Stimulated activated CD8-positive, alpha-beta memory T cell treated with anti-CD3 and anti-CD28 coated beads, Interleukin-2, amount 100 ng/mL, for 48 hours (primary cell): Measurements from ENCODE around the gene PCDHB9.
"Not testable (repeated sequence)": the region's sequence is repeated elsewhere in the genome, so short reads cannot be mapped to it uniquely, and the experiment has no call there.

Experiments
- DNase-seq, 2 donors: peaks; one replicate each; pipeline ENCODE4 v3.0.0-alpha.2; 2020; ENCODE audit warnings: low read depth in 2 of 2

PCDHB9 gene

DNA sequence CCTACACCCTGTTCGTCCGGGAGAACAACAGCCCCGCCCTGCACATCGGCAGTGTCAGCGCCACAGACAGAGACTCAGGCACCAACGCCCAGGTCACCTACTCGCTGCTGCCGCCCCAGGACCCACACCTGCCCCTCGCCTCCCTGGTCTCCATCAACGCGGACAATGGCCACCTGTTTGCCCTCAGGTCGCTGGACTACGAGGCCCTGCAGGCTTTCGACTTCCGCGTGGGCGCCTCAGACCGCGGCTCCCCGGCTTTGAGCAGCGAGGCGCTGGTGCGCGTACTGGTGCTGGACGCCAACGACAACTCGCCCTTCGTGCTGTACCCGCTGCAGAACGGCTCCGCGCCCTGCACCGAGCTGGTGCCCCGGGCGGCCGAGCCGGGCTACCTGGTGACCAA lies 1.7 kb downstream of the PCDHB9 start:
- not testable (repeated sequence) for DNase-seq

DNA sequence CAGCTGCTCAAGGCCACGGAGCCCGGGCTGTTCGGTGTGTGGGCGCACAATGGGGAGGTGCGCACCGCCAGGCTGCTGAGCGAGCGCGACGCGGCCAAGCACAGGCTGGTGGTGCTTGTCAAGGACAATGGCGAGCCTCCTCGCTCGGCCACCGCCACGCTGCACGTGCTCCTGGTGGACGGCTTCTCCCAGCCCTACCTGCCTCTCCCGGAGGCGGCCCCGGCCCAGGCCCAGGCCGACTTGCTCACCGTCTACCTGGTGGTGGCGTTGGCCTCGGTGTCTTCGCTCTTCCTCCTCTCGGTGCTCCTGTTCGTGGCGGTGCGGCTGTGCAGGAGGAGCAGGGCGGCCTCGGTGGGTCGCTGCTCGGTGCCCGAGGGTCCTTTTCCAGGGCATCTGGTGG lies 2.2 kb downstream of the PCDHB9 start:
- DNase-seq = not testable (repeated sequence)

DNA sequence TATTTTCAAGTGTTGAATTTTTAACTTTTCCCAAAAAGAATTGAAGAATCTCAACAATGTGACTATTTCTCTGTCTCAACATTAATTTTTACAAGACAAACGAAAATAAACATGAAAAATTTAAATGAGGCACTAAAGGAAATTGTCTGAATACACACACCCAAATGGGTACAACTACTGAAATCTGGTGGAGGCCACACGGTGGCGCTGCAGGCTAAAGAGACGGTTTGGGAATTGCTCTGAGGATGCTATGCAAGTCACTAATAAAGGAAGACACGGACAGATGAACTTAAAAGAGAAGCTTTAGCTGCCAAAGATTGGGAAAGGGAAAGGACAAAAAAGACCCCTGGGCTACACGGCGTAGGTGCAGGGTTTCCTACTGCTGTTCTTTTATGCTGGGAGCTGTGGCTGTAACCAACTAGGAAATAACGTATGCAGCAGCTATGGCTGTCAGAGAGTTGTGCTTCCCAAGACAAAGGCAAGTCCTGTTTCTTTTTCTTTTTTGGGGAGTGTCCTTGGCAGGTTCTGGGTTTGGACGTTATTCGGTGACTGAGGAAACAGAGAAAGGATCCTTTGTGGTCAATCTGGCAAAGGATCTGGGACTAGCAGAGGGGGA lies 5.3 kb downstream of the PCDHB9 start, which contains the start of gene PCDHB10:
Gene PCDHB10 (plus strand): TSS at position 244 of the 616 bp plus-strand sequence. CDS start 200 bp downstream, at position 444.
- no peak for DNase-seq

DNA sequence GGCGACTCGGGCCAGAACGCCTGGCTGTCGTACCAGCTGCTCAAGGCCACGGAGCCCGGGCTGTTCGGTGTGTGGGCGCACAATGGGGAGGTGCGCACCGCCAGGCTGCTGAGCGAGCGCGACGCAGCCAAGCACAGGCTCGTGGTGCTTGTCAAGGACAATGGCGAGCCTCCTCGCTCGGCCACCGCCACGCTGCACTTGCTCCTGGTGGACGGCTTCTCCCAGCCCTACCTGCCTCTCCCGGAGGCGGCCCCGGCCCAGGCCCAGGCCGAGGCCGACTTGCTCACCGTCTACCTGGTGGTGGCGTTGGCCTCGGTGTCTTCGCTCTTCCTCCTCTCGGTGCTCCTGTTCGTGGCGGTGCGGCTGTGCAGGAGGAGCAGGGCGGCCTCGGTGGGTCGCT lies 7.4 kb downstream of the PCDHB9 start:
- DNase-seq = not testable (repeated sequence)

DNA sequence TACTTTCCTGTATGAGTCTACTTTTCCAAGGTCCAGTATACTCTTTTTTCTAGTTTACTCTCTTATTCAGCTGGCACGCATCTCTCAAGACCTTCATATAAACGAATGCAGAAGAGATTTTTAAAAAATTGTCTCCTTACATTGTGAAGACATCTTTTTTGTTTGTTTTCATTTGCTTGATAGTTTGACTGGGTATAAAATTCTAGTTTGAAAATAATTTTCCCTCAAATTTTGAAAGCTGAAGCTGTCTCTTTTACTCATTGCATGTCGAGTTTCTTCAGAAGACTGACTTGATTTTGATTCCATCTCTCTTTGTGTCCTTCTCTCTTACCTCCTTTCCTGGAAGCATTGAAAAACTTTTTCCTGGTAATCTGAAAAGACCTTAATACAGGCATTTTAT lies 9.4 kb downstream of the PCDHB9 start:
- DNase-seq = no peak

DNA sequence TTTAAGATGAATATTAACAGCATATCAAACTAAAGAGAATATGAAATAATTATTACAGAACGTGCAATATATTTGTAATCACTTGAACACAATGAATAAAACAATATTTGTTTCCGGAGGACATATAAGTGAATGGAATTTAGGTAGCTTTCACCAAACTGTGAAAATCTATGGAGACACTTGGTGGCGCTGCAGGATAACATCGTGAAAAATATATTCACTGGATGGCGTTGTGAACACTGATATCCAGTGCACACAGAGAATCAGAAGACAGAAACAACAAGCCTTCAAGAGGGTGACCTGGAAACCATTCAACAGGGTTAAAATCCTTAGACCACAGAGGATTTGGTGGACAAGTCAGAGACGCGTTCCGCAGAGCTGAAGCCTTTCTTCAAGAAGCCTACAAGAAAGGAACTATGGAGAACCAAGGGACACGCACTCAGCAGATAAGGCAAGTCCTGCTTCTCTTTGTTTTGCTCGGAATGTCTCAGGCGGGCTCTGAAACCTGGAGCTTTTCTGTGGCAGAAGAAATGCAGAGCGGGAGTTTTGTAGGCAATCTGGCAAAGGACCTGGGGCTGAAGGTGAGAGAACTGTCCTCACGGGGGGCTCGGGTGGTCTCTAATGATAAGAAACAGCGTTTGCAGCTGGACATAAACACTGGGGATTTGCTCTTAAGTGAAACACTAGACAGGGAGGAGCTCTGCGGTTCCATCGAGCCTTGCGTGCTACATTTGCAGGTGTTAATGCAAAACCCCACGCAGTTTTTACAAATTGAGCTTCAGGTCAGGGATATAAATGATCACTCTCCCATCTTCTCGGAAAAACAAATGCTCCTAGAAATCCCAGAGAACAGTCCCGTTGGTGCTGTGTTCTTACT lies 12.6 kb downstream of the PCDHB9 start, which contains the start of gene PCDHB11:
Gene PCDHB11 (plus strand): TSS at position 269 of the 877 bp plus-strand sequence. CDS start 148 bp downstream, at position 417.
- DNase-seq = no peak

DNA sequence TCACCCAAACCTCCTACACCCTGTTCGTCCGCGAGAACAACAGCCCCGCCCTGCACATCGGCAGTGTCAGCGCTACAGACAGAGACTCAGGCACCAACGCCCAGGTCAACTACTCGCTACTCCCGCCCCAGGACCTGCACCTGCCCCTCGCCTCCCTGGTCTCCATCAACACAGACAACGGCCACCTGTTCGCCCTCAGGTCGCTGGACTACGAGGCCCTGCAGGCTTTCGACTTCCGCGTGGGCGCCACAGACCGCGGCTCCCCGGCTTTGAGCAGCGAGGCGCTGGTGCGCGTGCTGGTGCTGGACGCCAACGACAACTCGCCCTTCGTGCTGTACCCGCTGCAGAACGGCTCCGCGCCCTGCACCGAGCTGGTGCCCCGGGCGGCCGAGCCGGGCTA lies 14.2 kb downstream of the PCDHB9 start:
- not testable (repeated sequence) for DNase-seq

DNA sequence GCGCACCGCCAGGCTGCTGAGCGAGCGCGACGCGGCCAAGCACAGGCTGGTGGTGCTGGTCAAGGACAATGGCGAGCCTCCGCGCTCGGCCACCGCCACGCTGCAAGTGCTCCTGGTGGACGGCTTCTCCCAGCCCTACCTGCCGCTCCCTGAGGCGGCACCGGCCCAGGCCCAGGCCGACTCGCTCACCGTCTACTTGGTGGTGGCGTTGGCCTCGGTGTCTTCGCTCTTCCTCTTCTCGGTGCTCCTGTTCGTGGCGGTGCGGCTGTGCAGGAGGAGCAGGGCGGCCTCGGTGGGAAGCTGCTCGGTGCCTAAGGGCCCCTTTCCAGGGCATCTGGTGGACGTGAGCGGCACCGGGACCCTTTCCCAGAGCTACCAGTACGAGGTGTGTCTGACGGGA lies 14.7 kb downstream of the PCDHB9 start:
- DNase-seq = not testable (repeated sequence)

DNA sequence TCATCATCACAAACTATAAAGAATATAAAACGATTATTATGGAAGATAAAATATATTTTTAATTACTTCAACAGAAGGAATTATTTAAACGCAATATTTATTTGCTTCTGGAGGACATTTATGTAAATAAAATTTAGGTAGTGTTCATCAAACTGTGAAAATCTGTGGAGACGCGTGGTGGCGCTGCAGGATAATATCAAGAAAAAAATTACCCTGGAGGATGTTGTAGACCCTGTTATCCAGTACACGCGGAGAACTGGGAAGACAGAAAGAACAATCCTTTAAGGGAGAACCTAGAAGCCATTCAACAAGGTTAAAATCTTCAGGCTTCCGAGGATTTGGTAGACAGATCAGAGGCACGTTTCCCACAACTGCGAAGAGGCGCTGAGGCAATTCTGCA lies 21.5 kb downstream of the PCDHB9 start, which contains the start of gene PCDHB12:
Gene PCDHB12 (plus strand): TSS at position 242 of the 400 bp plus-strand sequence. CDS start 189 bp downstream, outside the sequence.
- no peak for DNase-seq

DNA sequence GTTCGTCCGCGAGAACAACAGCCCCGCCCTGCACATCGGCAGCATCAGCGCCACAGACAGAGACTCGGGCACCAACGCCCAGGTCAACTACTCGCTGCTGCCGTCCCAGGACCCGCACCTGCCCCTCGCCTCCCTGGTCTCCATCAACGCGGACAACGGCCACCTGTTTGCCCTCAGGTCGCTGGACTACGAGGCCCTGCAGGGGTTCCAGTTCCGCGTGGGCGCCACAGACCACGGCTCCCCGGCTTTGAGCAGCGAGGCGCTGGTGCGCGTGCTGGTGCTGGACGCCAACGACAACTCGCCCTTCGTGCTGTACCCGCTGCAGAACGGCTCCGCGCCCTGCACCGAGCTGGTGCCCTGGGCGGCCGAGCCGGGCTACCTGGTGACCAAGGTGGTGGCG lies 23.3 kb downstream of the PCDHB9 start:
- not testable (repeated sequence) for DNase-seq

DNA sequence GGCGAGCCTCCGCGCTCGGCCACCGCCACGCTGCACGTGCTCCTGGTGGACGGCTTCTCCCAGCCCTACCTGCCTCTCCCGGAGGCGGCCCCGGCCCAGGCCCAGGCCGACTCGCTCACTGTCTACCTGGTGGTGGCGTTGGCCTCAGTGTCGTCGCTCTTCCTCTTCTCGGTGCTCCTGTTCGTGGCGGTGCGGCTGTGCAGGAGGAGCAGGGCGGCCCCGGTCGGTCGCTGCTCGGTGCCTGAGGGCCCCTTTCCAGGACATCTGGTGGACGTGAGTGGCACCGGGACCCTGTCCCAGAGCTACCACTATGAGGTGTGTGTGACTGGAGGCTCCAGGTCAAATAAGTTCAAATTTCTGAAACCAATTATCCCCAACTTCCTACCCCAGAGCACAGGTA lies 23.9 kb downstream of the PCDHB9 start:
- not testable (repeated sequence) for DNase-seq

DNA sequence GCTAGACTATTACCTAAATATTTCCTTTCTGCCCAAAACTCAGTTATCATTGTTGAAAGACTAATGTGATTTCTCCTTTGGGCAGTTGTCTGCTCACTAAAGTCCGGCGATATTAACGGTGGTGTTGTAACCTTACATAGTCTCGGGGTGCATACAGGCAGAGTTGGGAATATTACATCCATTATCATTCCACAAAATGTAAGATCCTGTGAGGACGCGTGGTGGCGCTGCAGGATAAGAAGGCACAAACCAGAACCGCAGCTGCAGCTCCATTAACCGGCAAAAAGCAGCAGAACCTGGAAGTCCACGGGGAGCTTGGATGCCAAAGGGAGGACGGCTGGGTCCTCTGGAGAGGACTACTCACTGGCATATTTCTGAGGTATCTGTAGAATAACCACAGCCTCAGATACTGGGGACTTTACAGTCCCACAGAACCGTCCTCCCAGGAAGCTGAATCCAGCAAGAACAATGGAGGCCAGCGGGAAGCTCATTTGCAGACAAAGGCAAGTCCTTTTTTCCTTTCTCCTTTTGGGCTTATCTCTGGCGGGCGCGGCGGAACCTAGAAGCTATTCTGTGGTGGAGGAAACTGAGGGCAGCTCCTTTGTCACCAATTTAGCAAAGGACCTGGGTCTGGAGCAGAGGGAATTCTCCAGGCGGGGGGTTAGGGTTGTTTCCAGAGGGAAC lies 26.8 kb downstream of the PCDHB9 start, which contains the start of gene PCDHB13:
Gene PCDHB13 (plus strand): TSS at position 264 of the 684 bp plus-strand sequence. CDS start 205 bp downstream, at position 469.
- DNase-seq = not testable (repeated sequence)

DNA sequence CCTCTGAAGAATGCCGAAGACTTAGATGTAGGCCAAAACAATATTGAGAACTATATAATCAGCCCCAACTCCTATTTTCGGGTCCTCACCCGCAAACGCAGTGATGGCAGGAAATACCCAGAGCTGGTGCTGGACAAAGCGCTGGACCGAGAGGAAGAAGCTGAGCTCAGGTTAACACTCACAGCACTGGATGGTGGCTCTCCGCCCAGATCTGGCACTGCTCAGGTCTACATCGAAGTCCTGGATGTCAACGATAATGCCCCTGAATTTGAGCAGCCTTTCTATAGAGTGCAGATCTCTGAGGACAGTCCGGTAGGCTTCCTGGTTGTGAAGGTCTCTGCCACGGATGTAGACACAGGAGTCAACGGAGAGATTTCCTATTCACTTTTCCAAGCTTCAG lies 27.6 kb downstream of the PCDHB9 start:
- DNase-seq = not testable (repeated sequence)

DNA sequence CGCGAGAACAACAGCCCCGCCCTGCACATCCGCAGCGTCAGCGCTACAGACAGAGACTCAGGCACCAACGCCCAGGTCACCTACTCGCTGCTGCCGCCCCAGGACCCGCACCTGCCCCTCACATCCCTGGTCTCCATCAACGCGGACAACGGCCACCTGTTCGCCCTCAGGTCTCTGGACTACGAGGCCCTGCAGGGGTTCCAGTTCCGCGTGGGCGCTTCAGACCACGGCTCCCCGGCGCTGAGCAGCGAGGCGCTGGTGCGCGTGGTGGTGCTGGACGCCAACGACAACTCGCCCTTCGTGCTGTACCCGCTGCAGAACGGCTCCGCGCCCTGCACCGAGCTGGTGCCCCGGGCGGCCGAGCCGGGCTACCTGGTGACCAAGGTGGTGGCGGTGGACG lies 28.5 kb downstream of the PCDHB9 start:
- DNase-seq = not testable (repeated sequence)

DNA sequence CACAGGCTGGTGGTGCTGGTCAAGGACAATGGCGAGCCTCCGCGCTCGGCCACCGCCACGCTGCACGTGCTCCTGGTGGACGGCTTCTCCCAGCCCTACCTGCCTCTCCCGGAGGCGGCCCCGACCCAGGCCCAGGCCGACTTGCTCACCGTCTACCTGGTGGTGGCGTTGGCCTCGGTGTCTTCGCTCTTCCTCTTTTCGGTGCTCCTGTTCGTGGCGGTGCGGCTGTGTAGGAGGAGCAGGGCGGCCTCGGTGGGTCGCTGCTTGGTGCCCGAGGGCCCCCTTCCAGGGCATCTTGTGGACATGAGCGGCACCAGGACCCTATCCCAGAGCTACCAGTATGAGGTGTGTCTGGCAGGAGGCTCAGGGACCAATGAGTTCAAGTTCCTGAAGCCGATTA lies 29.1 kb downstream of the PCDHB9 start:
- not testable (repeated sequence) for DNase-seq

DNA sequence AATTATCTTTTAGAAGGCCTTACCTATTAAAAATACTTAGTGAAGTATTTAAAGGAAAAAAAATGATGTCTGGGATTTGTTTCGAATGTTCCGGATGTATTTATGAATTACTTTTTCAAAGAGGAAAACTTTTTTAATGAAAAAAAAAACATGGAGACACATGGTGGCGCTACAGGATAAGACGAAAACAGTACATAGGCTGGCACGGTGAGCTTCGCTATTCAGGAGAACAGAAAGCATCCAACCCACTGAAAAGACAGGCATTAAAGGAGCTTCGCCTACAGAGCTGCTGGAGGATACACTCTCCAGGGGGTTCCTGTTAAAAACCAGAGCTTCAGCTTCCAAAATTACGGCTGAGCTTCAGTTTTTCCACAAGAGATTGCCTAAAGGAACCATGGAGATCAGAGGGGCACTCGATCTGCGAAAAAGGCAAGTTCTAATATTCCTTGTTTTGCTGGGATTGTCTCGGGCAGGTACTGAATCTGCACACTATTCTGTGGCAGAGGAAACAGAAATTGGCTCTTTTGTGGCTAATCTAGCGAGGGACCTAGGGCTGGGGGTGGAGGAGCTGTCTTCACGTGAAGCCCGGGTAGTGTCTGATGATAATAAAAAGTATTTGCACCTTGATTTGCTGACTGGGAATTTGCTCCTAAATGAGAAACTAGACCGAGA lies 36.3 kb downstream of the PCDHB9 start, which contains the start of gene PCDHB14:
Gene PCDHB14 (plus strand): TSS at position 232 of the 672 bp plus-strand sequence. CDS start 163 bp downstream, at position 395.
- no peak for DNase-seq

DNA sequence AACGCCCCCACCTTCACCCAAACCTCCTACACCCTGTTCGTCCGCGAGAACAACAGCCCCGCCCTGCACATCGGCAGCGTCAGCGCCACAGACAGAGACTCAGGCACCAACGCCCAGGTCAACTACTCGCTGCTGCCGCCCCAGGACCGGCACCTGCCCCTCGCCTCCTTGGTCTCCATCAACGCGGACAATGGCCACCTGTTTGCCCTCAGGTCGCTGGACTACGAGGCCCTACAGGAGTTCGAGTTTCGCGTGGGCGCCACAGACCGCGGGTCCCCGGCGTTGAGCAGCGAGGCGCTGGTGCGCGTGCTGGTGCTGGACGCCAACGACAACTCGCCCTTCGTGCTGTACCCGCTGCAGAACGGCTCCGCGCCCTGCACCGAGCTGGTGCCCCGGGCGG lies 37.9 kb downstream of the PCDHB9 start:
- not testable (repeated sequence) for DNase-seq

DNA sequence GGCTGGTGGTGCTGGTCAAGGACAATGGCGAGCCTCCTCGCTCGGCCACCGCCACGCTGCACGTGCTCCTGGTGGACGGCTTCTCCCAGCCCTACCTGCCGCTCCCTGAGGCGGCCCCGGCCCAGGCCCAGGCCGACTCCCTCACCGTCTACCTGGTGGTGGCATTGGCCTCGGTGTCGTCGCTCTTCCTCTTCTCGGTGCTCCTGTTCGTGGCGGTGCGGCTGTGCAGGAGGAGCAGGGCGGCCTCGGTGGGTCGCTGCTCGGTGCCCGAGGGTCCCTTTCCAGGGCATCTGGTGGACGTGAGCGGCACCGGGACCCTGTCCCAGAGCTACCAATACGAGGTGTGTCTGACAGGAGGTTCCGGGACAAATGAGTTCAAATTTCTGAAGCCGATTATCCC lies 38.5 kb downstream of the PCDHB9 start:
- not testable (repeated sequence) for DNase-seq

DNA sequence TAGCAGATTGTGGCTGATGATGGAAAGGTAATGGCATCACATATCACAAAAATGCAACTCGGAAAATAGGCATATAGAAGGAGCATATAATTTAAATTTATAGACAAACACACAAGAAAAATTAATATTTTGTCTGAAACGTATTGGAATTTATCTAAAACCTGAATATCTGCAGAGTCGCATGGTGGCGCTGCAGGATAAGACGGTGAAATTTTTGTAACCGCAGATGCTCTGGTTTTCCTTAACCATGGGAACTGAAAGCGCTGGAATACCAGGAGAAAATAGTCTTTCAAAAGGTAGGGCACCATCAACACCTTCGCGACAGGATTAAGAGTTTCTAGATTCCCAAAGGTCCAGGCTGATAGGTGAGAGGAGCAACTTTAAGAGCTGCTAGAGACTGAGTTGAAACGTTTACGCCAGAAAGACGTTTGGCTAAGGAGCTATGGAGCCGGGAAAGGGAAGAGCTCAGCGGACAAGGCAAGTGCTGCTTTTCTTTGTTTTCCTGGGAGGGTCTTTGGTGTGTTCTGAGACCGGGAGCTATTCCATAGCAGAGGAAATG lies 47.2 kb downstream of the PCDHB9 start:
- DNase-seq = no peak

DNA sequence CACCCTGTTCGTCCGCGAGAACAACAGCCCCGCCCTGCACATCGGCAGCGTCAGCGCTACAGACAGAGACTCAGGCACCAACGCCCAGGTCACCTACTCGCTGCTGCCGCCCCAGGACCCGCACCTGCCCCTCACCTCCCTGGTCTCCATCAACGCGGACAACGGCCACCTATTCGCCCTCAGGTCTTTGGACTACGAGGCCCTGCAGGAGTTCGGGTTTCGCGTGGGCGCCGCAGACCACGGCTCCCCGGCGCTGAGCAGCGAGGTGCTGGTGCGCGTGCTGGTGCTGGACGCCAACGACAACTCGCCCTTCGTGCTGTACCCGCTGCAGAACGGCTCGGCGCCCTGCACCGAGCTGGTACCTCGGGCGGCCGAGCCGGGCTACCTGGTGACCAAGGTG lies 49.0 kb downstream of the PCDHB9 start:
- DNase-seq = not testable (repeated sequence)
